HepG2 (cell line): ENCODE results near the gene NPBWR2. TPM values are rescaled to one million over a fixed set of nuclear protein-coding genes. Genes with fewer than 3 reads are reported as not detected.

Source experiments
- FOXA1 ChIP-seq, 2 experiments: fragments of 450-650 bp in 1 of 2; sonication (generic) in 1 of 2; formaldehyde crosslinking in 1 of 2; IDR thresholded peaks; 2 replicates each; pipeline versions ENCODE4 v1.4.0 to v1.6.1; 2016 to 2020; ENCODE audit warnings: missing genetic modification reagents in 1 of 2
- GABPB1 ChIP-seq: IDR thresholded peaks from 2 replicates; pipeline ENCODE4 v1.6.1; 2016; ENCODE audit warnings: mild to moderate bottlenecking, missing genetic modification reagents, moderate library complexity, missing compliant biosample characterization
- GTF3A ChIP-seq: sonication (generic); formaldehyde crosslinking; conservative IDR thresholded peaks from 2 replicates; pipeline ENCODE4 v1.4.0; 2020; ENCODE audit warnings: mild to moderate bottlenecking, missing genetic modification reagents
- HDAC6 ChIP-seq: fragments of 200-600 bp; sonication (generic); IDR thresholded peaks from 2 replicates; pipeline ENCODE4 v1.7.0; 2017; ENCODE audit warnings: mild to moderate bottlenecking, antibody characterized with exemption, low read length, low read depth
- HIVEP1 ChIP-seq: sonication (generic); formaldehyde crosslinking; IDR thresholded peaks from 2 replicates; pipeline ENCODE4 v1.4.0; 2020; ENCODE audit warnings: mild to moderate bottlenecking, missing genetic modification reagents
- IKZF4 ChIP-seq: sonication (generic); formaldehyde crosslinking; IDR thresholded peaks from 2 replicates; pipeline ENCODE4 v1.5.1; 2020; ENCODE audit warnings: borderline replicate concordance, mild to moderate bottlenecking, low read depth, missing genetic modification reagents; ENCODE audit errors: not compliant biosample characterization
- KDM4B ChIP-seq: sonication (generic); formaldehyde crosslinking; IDR thresholded peaks from 2 replicates; pipeline ENCODE4 v1.4.0; 2020; ENCODE audit warnings: missing genetic modification reagents
- MTA3 ChIP-seq: sonication (generic); formaldehyde crosslinking; IDR thresholded peaks from 2 replicates; pipeline ENCODE4 v1.4.0; 2020; ENCODE audit warnings: missing genetic modification reagents
- NR2F6 ChIP-seq, 2 experiments: IDR thresholded peaks; 2 replicates each; pipeline ENCODE4 v1.6.1; 2016; ENCODE audit warnings: antibody characterized with exemption in 1 of 2, mild to moderate bottlenecking in 1 of 2
- PITX1 ChIP-seq: sonication (generic); formaldehyde crosslinking; IDR thresholded peaks from 2 replicates; pipeline ENCODE4 v1.5.1; 2020; ENCODE audit warnings: mild to moderate bottlenecking, missing genetic modification reagents
- RAD21 ChIP-seq: fragments of 450-650 bp; formaldehyde crosslinking; IDR thresholded peaks from 2 replicates; pipeline ENCODE4 v1.5.0; 2020; ENCODE audit warnings: mild to moderate bottlenecking
- SALL1 ChIP-seq: sonication (generic); formaldehyde crosslinking; IDR thresholded peaks from 2 replicates; pipeline ENCODE4 v1.8.0; 2022; ENCODE audit warnings: mild to moderate bottlenecking, missing genetic modification reagents
- SIN3B ChIP-seq: fragments of 150-350 bp; IDR thresholded peaks from 2 replicates; pipeline ENCODE4 v1.6.1; 2014; ENCODE audit warnings: low read length
- SMC3 ChIP-seq: IDR thresholded peaks from 2 replicates; pipeline ENCODE4 v1.6.1; 2011; ENCODE audit warnings: low read length, improper control_type of control experiment
- SOX5 ChIP-seq: IDR thresholded peaks from 2 replicates; pipeline ENCODE4 v1.6.1; 2016; ENCODE audit warnings: borderline replicate concordance
- STAG1 ChIP-seq: sonication (generic); formaldehyde crosslinking; IDR thresholded peaks from 2 replicates; pipeline ENCODE4 v1.4.0; 2020; ENCODE audit warnings: missing genetic modification reagents
- TAF15 ChIP-seq: fragments of 200-400 bp; formaldehyde crosslinking; IDR thresholded peaks from one replicate; pipeline ENCODE4 v1.6.1; 2018; ENCODE audit warnings: mild to moderate bottlenecking, low read depth, low read length; ENCODE audit not compliant: poor library complexity, severe bottlenecking
- TOPORS ChIP-seq: sonication (generic); formaldehyde crosslinking; IDR thresholded peaks from 2 replicates; pipeline ENCODE4 v1.8.0; 2023; ENCODE audit warnings: mild to moderate bottlenecking, missing genetic modification reagents
- ZBTB34 ChIP-seq: sonication (generic); formaldehyde crosslinking; IDR thresholded peaks from 2 replicates; pipeline ENCODE4 v1.8.0; 2022; ENCODE audit warnings: mild to moderate bottlenecking, missing genetic modification reagents
- ZFP36 ChIP-seq: fragments of 150-350 bp; IDR thresholded peaks from 2 replicates; pipeline ENCODE4 v1.6.1; 2018; ENCODE audit warnings: borderline replicate concordance, low read length, low read depth; ENCODE audit not compliant: partially characterized antibody
- ZFP41 ChIP-seq: sonication (generic); formaldehyde crosslinking; IDR thresholded peaks from 2 replicates; pipeline ENCODE4 v1.4.0; 2020; ENCODE audit warnings: mild to moderate bottlenecking, missing genetic modification reagents, borderline replicate concordance
- ZNF468 ChIP-seq: sonication (generic); formaldehyde crosslinking; IDR thresholded peaks from 2 replicates; pipeline ENCODE4 v1.8.0; 2022; ENCODE audit warnings: mild to moderate bottlenecking, moderate library complexity, missing genetic modification reagents
- ZNF501 ChIP-seq: sonication (generic); formaldehyde crosslinking; IDR thresholded peaks from 2 replicates; pipeline ENCODE4 v1.5.1; 2020; ENCODE audit warnings: mild to moderate bottlenecking, moderate library complexity, missing genetic modification reagents
- ZNF552 ChIP-seq: sonication (generic); formaldehyde crosslinking; IDR thresholded peaks from 2 replicates; pipeline ENCODE4 v1.9.0; 2022; ENCODE audit warnings: missing genetic modification reagents, mild to moderate bottlenecking, borderline replicate concordance
- ZNF7 ChIP-seq: IDR thresholded peaks from 2 replicates; pipeline ENCODE4 v1.6.1; 2016; ENCODE audit warnings: missing biosample characterization, missing genetic modification reagents
- polyA plus RNA-seq, 8 experiments: library from polyadenylated mRNA; depleted of rRNA in 3 of 8; stranded (reverse) in 7 of 8; unstranded in 1 of 8; fragments of >200 nt; fragmentation: Illumina TruSeq in 4 of 8; extraction: Trizol in 4 of 8; gene quantifications; 2 replicates each; pipeline versions ENCODE4 v1.2.1 to v1.2.3, GENCODE V29; 2011 to 2016; ENCODE audit warnings: low read depth in 4 of 8, missing spikeins in 1 of 8, mixed read lengths in 1 of 8; ENCODE audit not compliant: insufficient read depth in 1 of 8
- total RNA-seq, 5 experiments: library from RNA; depleted of rRNA; stranded (reverse); fragments of >200 nt; fragmentation: Illumina TruSeq; extraction: Trizol; gene quantifications; 2 replicates each; pipeline ENCODE4 v1.2.3, GENCODE V29; 2016; ENCODE audit warnings: low read depth in 1 of 5
- TF ChIP-seq, protein P1 (sequence below): sonication (generic); formaldehyde crosslinking; IDR thresholded peaks from 2 replicates; pipeline ENCODE4 v1.4.0; 2020; ENCODE audit warnings: low read depth, mild to moderate bottlenecking, missing genetic modification reagents
- TF ChIP-seq, protein P2 (sequence below): sonication (generic); formaldehyde crosslinking; IDR thresholded peaks from 2 replicates; pipeline ENCODE4 v1.8.1; 2023; ENCODE audit warnings: mild to moderate bottlenecking, inconsistent platforms, moderate library complexity, missing genetic modification reagents, borderline replicate concordance
- TF ChIP-seq, protein P3 (sequence below): sonication (generic); formaldehyde crosslinking; IDR thresholded peaks from 2 replicates; pipeline ENCODE4 v1.4.0; 2020; ENCODE audit warnings: missing genetic modification reagents

The NPBWR2 gene
- total and polyA plus RNA-seq, 2 of the 13 experiments (the other 11 are each of a cell fraction or from before 2014, with no cell fraction given), result not detected

GRCh38 chr20:64131406-64131805 is 24.0 kb upstream of the NPBWR2 start (continued):
- TF ChIP-seq, protein P1, sequence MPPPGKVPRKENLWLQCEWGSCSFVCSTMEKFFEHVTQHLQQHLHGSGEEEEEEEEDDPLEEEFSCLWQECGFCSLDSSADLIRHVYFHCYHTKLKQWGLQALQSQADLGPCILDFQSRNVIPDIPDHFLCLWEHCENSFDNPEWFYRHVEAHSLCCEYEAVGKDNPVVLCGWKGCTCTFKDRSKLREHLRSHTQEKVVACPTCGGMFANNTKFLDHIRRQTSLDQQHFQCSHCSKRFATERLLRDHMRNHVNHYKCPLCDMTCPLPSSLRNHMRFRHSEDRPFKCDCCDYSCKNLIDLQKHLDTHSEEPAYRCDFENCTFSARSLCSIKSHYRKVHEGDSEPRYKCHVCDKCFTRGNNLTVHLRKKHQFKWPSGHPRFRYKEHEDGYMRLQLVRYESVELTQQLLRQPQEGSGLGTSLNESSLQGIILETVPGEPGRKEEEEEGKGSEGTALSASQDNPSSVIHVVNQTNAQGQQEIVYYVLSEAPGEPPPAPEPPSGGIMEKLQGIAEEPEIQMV, result no peak
- 0 out of 2 replicates have a peak, but pooled peaks have one; percentile 11 for TF ChIP-seq SALL1 (CRISPR knock-in tag)
- peak; percentile 74 for TF ChIP-seq SMC3
- no peak for TF ChIP-seq ZNF7 (CRISPR knock-in tag)
- TF ChIP-seq, protein P2, sequence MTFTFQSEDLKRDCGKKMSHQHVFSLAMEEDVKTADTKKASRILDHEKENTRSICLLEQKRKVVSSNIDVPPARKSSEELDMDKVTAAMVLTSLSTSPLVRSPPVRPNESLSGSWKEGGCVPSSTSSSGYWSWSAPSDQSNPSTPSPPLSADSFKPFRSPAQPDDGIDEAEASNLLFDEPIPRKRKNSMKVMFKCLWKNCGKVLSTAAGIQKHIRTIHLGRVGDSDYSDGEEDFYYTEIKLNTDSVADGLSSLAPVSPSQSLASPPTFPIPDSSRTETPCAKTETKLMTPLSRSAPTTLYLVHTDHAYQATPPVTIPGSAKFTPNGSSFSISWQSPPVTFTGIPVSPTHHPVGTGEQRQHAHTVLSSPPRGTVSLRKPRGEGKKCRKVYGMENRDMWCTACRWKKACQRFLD (CRISPR knock-in tag), result no peak
- TF ChIP-seq STAG1 (CRISPR knock-in tag), result peak; percentile 60
- no peak for TF ChIP-seq MTA3 (CRISPR knock-in tag)
- TF ChIP-seq RAD21 (CRISPR knock-in tag), result peak; percentile 54
- TF ChIP-seq NR2F6 (IDR thresholded peaks at IDR 0.05), result no peak
- TF ChIP-seq NR2F6 (CRISPR knock-in tag; IDR thresholded peaks at IDR 0.05), result peak; percentile 12; the same call in 1 of the 2 replicates
- TF ChIP-seq ZNF468 (CRISPR knock-in tag), result no peak
- no peak for TF ChIP-seq TOPORS
- no peak for TF ChIP-seq ZFP41
- no peak for TF ChIP-seq ZNF552 (CRISPR knock-in tag)
- TF ChIP-seq, protein P3, sequence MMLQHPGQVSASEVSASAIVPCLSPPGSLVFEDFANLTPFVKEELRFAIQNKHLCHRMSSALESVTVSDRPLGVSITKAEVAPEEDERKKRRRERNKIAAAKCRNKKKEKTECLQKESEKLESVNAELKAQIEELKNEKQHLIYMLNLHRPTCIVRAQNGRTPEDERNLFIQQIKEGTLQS, result no peak
- TF ChIP-seq KDM4B (CRISPR knock-in tag), result no peak
- no peak for TF ChIP-seq IKZF4 (CRISPR knock-in tag)
- no peak for TF ChIP-seq ZNF501 (CRISPR knock-in tag)
- no peak for TF ChIP-seq SOX5 (CRISPR knock-in tag)
- no peak for TF ChIP-seq FOXA1 (IDR thresholded peaks at IDR 0.05)
- peak; percentile 58 for TF ChIP-seq FOXA1 (CRISPR knock-in tag; IDR thresholded peaks at IDR 0.05)
- TF ChIP-seq HDAC6, result no peak
- no peak for TF ChIP-seq TAF15
- no peak for TF ChIP-seq PITX1 (CRISPR knock-in tag)
- TF ChIP-seq ZFP36, result no peak
- TF ChIP-seq GABPB1 (CRISPR knock-in tag), result no peak
- TF ChIP-seq HIVEP1 (CRISPR knock-in tag), result 0 out of 2 replicates have a peak, but pooled peaks have one; percentile 34
- no peak for TF ChIP-seq ZBTB34 (CRISPR knock-in tag)
- no peak for TF ChIP-seq SIN3B
- TF ChIP-seq GTF3A (CRISPR knock-in tag), result no peak
